Measurements from ENCODE around the gene RBM38. TPM values are rescaled to one million over a fixed set of nuclear protein-coding genes. Genes with fewer than 3 reads are reported as not detected.
A peak's percentile ranks its signal among the peaks of the same experiment; 100 is the strongest.

The RBM38 gene
- total and polyA plus RNA-seq, 8 donors = 16.8 to 29.5 (median 19.9) TPM

GRCh38 chr20:57404006-57404405 is 12.8 kb downstream of the RBM38 start:
- ATAC-seq (no peak), DNase-seq (peak in 1 of 4 donors; percentile 29)
- intact Hi-C loops (cut with DNase I) = no loop called here
- peaks cover under 1 to 37% of the 10 kb centered on the region in 2 donors for H3K4me1 ChIP-seq
- no peaks in the 10 kb centered on the region for H3K27me3 ChIP-seq
- no peak overlapping the region for H3K27ac ChIP-seq
- H3K4me3 ChIP-seq = no peak overlapping the region
- H3K9me3 ChIP-seq = no peaks in the 10 kb centered on the region
- no peak for TF ChIP-seq CTCF (IDR thresholded peaks at IDR 0.05)
- H3K36me3 ChIP-seq = peaks cover 0 to 94% of the 10 kb centered on the region in 2 donors

DNA sequence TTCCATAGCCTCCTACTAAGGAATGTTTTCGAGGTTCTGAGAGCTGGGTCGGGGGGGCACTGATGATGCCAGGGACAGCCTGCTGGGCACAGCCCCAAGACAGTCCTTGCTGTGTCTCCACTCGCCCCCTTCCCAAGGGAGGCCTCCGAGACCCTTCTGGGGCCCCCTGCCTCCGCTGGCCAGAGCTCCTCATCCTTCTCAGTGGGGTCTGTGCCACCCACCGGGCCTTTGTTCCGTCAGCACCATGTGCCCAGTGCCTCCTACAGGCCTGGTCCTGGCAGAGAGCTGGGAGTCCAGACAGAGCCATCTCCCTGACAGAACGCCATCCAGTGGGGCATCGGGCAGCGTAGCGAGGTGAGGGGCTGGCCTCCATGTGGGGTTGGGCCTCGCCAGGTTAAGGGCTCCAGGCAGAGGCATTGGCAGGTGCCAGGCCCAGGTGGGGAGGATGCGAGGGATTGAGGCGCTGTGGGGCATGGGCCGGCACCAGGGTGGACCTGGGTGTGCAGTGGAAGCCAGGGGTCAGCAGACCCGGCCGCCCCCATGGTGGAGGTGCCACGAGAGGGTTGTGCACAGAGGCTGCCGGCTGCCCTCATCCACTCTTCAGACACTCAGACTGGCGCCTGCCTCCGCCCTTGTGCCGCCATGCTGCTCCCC is 13.3 kb downstream of the RBM38 start:
- no peak for ATAC-seq
- Histone ChIP-seq H3K4me1 (peaks cover 0 to 32% of the 10 kb centered on the region in 2 donors), H3K36me3 (peaks cover 0 to 100% of the 10 kb centered on the region in 2 donors), H3K27ac (no peak overlapping the region), H3K4me3 (no peak overlapping the region), H3K27me3 (no peaks in the 10 kb centered on the region), H3K9me3 (no peaks in the 10 kb centered on the region)
- intact Hi-C loops (cut with DNase I) = no loop called here
- peak in 1 of 4 donors; percentile 71 for DNase-seq
- TF ChIP-seq CTCF (IDR thresholded peaks at IDR 0.05) = no peak

DNA sequence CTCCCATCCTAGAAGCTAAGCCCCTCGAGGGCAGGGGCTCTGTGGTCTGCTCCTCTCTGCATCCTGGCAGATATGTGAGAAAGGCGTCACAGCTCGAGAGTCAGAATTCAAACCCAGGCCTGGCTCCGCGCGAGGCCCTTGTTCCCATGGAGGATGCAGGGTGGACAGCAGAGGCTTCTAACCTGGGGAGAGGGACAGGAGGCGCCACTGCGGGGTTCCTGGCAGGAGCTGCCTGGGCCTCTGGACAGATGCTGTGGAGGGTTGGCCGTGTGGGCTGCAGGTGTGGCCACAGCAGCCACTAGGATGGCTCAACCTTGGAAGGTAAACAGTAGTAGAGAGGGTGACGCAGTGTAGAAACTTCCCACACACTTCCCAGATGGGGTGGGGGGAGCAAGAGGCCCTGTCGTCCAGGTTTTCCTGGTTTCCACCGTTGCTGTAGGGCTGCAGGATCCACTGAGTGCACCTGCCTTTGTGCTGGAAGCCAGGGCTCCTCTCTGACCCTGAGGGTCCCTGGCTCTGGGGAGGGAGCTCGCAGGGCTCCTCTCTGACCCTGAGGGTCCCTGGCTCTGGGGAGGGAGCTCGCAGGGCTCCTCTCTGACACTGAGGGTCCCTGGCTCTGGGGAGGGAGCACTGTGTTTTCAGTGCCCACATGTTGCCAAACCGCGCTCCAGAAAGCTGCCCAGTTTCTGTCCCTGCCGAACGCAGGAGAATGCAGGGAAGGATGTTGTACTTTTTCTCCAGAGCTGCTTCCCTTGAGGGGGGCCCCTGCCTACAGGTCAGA is 14.2 kb downstream of the RBM38 start:
- ATAC-seq (no peak), DNase-seq (peak in 1 of 4 donors; percentile 43)
- H3K36me3 ChIP-seq = peaks cover 0 to 100% of the 10 kb centered on the region in 2 donors
- no peaks in the 10 kb centered on the region for H3K27me3 ChIP-seq
- no peak overlapping the region for H3K27ac ChIP-seq
- peaks cover 0 to 23% of the 10 kb centered on the region in 2 donors for H3K4me1 ChIP-seq
- TF ChIP-seq CTCF (IDR thresholded peaks at IDR 0.05) = no peak
- intact Hi-C loops (cut with DNase I) = no loop called here
- H3K9me3 ChIP-seq = no peaks in the 10 kb centered on the region
- no peak overlapping the region for H3K4me3 ChIP-seq

GRCh38 chr20:57407541-57407956 is 16.4 kb downstream of the RBM38 start:
- Histone ChIP-seq H3K4me3 (no peak overlapping the region), H3K4me1 (peaks cover 0 to 12% of the 10 kb centered on the region in 2 donors), H3K27ac (no peak overlapping the region), H3K9me3 (no peaks in the 10 kb centered on the region), H3K27me3 (no peaks in the 10 kb centered on the region), H3K36me3 (peaks cover 0 to 81% of the 10 kb centered on the region in 2 donors)
- intact Hi-C loops (cut with DNase I) = no loop called here
- peak in 1 of 4 donors; percentile 79 for DNase-seq
- TF ChIP-seq CTCF (IDR thresholded peaks at IDR 0.05) = no peak
- no peak for ATAC-seq

DNA sequence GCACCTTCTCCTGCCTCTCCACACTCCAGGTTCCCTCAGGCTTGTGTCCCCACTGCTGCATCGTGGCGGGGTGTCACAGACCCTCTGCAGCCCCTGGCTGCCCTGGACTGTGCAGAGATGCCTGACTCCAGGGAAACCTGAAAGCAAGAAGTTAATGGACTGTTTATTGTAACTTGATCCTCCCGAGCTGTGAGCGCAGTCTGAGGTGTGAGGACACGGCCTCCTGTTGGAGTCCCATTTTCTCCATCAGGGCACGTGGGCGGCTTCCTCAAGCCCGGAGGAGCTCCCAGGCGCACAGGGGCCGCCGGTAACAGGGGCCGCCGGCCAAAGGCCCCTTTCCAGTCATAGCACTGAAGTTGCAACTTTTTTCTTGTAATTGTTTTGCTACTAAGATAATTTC is 16.9 kb downstream of the RBM38 start:
- DNase-seq = peak in 1 of 4 donors; percentile 34
- Histone ChIP-seq H3K4me3 (no peak overlapping the region), H3K27ac (no peak overlapping the region), H3K4me1 (peaks cover 0 to 6% of the 10 kb centered on the region in 2 donors), H3K27me3 (no peaks in the 10 kb centered on the region), H3K9me3 (no peaks in the 10 kb centered on the region), H3K36me3 (peaks cover 0 to 75% of the 10 kb centered on the region in 2 donors)
- no peak for ATAC-seq
- TF ChIP-seq CTCF (IDR thresholded peaks at IDR 0.05) = no peak
- intact Hi-C loops (cut with DNase I) = no loop called here

Data from left lung (tissue), 10 donors.